Activated T-helper 9 cell treated with anti-CD3 and anti-CD28 coated beads, Interleukin-2, amount 50 U/mL, for 16 hours (primary cell): Measurements from ENCODE around the gene GPC5.

Experiments used
- DNase-seq: peaks from one replicate; pipeline ENCODE4 v3.0.0-alpha.2; 2020; ENCODE audit warnings: low read depth

GPC5 gene

DNA sequence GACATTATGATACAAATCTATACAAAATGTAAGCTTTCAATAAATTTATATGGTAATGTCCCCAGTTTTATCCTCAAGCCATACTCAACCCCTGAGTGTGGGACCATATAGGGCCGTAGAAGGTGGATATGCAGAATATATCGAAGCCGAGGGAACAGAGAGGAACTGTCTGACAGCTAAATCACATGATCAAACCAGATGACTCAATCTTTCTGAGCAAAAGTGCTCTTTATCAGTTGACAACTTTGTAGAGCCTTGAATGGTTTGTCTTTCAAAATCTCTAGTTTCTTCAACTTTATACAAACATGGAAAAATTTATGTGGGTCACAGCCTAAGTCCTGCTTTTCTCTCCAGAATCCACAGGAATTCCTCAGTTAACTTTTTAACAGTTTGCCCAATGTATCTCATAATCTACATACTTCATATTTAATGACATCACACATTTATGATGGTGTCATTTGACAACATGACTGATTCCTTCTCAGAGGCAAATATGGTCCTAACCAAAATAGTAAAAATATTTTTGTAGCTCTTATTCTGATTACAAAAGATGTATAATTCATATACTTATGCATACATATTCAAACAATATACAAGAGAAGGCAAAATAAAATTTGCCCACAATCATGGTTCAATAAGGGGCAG lies 1155.2 kb downstream of the GPC5 start:
- DNase-seq = no peak

DNA sequence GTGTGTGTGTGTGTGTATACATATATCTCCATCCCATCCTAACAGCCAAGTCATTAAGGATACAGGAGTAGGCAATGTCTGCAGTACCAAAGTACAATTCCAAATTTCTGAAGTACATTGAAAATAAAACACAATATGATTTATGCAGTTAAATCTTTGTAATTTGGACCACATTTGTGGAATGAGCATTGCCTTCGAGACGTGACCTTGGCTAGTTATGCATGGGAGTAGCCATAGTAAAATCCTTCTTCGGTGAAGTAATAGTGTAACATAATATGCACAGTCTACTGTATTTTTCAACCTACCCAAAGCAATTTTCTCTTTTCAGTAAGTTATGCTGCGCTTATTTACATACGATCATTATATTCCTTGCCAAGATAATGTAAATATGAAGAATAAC lies 1162.5 kb downstream of the GPC5 start:
- no peak for DNase-seq

DNA sequence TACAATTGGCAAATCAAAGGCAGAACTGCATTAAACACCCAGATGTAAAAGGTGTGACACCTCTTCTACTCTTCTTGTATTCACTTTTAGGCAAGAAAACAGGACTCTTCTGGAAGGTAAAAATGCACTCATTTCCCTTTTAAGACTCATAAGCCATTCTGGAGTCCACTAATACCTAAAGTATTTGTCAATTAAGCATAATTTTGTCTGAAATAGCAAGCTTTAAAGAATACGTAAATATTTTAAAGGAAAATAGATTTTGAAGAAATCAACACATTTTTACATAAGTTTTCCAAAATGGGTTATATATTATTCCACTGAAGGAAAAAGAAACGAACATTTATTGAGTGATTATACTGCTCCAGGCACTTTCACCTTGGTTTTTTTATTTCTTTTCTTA lies 1166.5 kb downstream of the GPC5 start:
- no peak for DNase-seq

DNA sequence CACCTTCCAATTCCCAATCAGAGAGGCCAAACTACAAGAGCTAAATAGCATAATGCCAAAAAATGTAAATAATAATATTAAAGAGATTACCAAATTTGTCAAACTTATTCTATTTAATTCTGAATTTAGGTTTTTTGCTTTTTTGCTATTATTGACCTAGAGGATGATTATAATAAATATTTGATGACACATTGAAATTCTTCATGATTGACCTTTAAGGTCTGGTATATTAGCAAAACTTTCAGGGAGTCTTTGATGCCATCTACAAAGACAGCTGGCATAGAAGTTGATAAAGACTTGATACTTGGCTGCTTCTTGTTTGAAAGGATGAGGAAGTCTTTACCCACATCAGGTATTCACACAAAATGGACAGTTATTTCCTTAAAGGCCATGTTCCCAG lies 1168.3 kb downstream of the GPC5 start:
- DNase-seq = no peak

DNA sequence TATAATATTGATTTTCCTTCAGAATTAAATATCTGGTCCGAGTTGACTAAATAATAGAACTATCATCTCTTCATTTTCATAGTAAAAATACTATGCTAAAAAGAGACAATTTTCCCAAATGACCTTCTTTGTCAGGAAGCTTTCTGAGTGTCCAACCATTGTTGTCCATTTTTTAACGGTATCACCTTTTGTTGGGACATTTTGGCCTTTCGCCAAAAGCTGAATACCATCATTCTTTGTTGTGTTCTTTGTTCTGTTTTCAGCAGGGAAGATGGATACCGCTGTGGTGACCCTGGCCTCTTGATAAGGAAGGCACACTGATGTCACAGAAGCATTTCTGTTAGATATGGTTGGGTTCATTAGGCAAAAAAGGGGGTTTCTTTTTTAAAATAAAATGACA lies 1173.8 kb downstream of the GPC5 start:
- no peak for DNase-seq

DNA sequence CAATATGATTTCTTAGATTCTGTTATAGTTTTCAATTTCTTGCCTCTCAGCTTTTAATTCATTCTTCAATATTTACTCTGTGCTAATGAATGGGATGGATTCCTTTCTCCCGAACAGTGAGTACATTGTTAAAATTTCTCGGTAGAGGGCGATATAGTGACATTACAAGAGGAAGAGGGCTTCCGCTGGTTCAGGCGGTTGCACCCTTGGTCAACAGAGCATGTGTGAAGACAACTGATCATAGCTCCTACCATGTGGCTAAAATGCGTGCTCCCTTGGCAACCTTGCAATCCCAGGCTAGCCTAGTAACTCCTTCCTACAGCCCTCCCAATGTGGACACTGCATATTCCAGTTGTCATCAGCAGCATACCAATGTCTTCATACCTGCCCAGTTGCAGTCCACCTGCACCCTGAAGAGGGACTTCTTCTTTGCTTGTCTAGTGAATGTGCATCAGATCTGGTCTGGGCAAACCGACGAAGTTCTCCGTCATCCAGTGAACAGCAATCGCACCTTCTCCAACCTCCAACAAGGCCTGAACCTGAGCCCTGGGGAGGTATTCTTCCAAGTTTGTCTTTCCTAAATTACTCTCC lies 1175.1 kb downstream of the GPC5 start:
- no peak for DNase-seq

DNA sequence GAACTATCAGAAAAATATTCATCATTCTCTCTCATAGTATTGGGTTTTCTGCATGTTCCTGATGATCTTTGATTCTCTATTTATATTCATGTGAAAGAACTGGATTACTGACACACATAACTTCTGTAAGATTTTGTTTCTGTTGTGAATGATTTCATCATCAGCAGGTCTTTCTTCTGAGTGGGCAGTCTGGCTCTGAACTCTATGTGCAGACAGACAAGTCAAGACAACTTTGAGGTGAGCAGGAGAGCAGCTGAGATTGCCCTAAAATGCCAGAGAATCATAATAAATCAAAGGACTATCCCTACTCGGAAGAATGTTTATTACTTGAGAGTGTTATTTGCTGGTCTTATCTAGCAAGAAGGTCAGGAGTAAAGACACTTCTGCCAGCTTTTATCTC lies 1176.1 kb downstream of the GPC5 start:
- DNase-seq = no peak

DNA sequence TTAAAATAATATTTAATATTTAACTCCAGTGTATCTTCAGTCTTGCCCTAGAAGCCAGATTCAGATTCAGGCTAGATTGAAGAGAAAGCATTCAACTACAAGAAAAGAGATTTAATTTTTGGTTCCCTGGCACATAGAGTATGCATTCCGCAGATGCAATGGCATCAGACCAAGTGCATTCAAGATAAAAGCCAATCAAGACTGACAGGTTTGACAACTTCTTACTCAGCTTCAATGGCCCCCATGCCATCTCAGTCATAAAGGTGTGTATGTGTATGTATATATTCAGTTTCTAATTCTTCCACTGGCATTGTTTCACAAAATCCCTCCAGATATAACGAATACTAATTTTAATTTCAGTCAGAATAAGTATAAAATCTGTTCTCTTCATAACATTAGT lies 1177.4 kb downstream of the GPC5 start:
- DNase-seq = no peak

DNA sequence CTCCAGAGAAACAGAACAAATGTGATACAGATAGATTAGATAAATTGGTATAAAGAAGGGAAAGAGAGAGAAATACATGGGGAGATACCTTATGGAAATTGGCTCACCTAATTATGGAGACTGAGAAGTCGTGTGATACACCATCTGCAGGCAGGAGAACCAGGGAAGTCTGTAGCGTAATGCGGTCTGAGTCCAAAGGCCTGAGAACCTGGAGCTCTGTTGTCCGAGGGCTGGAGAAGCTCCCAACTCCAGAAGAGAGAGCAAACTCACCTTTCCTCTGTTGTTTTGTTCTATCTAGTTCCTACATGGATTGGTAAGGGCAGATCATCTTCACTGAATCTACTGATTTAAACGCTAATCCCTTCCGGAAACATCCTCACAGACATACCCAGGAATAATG lies 1179.9 kb downstream of the GPC5 start:
- DNase-seq = no peak

DNA sequence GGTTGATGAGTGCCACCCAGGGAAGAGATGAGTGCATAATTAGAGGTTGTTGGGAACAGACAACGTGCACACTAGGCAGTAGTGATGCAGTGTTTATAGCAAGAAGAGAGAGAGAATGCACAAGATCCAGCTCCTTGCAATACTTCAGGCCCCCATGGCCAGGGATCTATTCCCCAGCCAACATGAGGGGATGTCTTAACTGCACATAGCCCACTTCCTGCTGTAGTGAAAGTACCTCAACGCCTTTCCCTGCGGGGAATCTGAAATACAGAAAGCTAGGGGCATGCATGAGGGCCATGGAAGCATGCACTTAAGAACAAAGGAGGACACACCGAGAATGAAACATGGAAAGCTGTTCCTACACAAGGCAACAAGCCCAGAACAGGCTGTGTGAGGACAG lies 1191.5 kb downstream of the GPC5 start:
- DNase-seq = no peak

DNA sequence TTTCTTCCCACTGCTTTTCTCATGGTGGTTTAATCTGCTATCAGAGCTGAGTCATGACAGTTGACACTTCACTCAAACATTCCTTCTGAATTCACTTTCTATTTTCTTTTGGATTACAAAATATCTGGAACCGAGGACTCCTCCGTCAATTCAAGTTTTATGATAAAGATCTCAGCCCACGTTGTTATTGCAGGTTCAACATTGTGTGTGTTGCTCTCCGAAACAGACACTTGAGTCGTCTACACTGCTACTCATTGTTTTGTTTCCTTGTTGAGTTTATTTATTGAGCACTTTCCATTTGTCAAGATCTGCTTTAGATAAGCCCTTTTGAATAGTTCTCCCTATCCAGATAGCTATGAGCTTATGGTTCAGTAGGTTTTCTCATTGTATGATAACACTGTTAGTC lies 1192.1 kb downstream of the GPC5 start:
- no peak for DNase-seq

DNA sequence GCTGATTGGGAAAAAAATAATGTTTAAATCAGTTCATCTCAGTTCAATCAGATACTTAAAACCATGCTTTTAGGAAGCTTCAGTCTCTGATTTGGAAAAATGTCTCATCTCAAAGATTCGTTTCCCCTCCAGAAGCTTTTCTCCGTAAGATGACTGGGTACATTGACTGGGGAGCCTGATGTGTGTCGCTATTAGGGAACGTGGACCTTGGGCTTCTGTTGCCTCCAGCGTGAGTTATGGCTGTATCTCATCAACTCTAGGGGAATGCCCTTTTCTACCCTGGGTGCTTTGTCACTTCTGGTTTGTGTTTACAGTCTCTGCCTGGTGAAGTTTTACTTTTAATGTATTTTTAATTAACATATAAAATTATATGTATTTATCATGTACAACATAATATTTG lies 1192.7 kb downstream of the GPC5 start:
- no peak for DNase-seq

DNA sequence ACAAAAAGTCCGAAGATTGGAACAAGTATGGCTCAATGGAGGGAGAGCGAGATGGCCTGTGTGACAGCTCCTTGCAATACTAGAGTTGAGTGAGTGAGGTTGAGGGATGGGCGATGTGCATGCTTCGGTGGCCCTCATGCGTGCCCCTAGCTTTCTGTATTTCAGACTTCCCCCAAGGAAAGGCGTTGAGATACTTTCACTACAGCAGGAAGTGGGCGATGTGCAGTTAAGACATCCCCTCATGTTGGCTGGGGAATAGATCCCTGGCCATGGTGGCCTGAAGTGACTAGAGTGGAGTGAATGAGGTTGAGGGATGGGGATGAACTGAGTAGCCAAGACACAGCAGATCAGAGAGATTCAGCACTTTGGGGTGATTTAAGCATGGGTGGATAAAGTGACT lies 1194.3 kb downstream of the GPC5 start:
- no peak for DNase-seq

DNA sequence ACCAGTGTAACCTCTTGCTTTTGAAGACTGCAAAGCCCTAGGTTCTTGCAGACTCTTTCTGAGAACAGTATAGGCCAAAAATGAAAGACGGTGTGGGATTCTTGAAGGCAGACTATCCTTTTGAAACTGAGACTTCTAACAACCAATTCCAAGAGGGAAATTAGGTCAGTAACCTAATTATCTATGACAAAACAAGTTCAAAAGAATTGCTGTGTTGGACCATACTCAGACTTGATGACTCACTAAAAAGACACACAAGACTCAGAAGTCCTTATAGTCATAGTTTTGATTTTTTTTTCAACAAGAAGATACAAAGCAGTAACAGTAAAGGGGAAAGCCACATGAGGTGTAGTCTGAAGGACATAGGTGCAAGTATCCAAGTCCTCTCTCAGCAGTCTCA lies 1204.1 kb downstream of the GPC5 start:
- DNase-seq = no peak

DNA sequence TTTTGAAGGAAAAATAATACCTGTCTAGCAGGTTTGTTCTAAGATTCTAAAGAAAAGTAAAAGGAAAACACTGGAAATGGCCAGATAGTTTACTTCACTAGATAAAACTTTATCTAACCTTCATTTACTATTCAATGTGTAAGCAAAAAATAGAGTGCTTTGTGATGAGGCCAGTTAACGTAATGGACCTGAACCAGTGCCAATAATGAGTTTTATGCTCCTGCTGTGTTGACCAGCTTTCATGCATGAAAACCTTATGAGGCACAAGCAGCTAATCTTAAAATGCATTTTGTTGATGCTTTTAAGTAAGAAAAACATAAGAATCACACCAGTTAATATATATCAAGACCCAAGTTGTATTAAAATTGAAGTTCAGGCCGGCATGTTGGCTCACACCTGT lies 1211.0 kb downstream of the GPC5 start:
- no peak for DNase-seq

DNA sequence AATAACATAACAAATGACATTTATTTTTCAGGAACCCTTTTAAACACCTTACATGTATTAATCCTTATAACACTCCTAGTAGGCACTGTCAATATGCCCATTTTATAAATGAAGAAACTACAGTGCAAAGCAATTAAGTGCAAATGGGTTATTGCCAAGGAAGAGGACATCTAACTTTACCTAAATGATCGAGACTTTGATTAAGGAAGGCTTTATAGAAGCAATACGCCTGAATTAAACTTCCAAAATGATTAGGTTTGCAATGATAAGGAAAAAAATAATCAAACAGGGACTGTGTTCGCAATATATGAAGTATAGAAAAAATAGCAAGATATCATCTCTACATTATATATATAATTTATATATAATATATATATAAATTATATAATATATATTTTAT lies 1214.5 kb downstream of the GPC5 start:
- DNase-seq = no peak

DNA sequence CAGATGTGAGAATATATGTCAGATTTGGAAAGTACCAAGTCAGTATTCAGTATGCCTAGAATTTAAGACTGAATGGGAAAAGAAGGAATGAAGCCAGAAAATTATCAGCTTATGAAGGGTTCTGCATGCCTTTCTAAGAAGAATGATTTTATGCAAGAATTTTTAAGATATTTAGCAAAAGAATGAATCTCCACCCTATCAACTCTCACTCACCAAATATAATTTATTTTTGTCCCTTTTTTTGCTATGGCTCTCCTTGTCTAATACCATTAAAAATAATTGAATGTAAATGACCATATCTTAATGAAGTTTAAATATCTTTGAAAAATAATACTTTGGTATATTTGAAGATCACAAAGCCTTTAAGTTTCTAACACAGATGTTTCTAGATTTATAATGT lies 1215.5 kb downstream of the GPC5 start:
- no peak for DNase-seq

DNA sequence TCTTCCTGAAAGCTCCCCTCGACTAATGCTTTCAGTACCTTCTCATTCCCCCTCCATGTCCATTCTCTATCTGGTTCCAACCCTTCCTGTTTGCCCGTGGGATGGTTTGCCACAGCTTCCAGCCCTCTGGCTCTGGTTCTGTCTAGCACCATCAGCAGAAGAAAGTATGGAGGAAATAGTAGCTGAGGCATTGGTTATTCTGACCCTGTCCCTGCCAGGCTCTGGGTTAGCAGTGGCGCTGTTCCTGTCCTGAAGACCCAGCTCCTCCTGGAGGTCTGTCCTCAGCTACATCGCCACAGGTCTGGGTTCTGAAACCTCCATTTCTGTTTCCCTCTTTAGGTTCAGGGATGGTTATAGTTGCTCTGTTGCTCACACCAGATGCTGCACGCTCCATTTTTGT lies 1223.6 kb downstream of the GPC5 start:
- DNase-seq = no peak

DNA sequence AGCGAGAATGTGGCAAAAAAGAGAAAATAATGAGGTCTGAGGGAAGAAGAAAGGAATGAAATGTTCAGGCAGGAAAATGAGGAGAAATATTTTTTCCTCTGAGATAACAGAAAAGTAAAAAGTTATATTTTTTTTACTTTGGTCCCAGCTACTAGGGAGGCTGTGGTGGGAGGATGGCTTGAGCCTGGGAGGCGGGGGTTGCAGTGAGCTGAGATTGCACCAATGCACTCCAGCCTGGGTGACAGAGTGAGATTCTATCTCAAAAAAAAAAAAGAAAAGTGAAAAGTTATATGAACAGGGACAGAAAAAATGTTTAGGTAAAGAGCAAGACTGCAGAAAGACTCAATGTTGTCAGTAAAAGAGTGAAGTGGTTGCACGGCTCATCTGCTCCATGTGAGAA lies 1224.5 kb downstream of the GPC5 start:
- DNase-seq = no peak

DNA sequence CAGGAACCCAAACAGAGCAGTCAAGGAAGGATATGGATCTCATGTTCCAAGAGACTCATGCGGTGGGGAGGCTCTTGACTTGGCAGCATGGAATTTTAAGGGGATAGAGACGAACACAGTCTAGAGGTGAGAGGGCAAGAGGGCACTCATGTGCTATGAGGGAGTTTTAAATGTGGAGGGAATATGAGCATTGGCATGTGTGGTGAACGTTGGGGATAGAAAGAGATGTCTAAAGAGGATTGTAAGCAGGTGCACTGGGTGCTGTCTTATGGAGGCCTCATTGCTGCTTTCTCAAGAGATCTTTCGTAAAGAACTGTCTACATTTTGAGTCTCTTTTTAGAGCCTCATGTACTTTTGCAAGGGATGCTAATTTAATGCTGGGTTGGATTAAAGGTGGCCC lies 1227.9 kb downstream of the GPC5 start:
- DNase-seq = no peak

DNA sequence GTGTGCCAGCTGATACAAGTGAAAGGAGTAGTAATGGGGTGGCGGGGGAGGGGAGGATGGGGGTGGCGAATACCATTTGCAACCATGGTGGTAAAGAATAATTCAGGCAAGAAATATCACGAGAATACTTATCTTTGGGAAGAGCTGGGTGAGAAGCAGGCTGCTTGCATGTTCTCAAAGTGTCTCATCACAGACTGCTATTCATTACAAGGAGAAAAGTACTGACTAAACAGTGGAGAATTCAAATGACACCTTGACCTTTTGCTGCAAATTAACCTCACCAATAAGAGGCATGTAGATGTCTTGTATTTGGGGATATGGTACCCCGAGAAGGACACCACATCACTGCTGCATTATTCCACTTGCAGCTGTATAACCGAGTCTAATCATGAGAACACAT lies 1242.5 kb downstream of the GPC5 start:
- no peak for DNase-seq

DNA sequence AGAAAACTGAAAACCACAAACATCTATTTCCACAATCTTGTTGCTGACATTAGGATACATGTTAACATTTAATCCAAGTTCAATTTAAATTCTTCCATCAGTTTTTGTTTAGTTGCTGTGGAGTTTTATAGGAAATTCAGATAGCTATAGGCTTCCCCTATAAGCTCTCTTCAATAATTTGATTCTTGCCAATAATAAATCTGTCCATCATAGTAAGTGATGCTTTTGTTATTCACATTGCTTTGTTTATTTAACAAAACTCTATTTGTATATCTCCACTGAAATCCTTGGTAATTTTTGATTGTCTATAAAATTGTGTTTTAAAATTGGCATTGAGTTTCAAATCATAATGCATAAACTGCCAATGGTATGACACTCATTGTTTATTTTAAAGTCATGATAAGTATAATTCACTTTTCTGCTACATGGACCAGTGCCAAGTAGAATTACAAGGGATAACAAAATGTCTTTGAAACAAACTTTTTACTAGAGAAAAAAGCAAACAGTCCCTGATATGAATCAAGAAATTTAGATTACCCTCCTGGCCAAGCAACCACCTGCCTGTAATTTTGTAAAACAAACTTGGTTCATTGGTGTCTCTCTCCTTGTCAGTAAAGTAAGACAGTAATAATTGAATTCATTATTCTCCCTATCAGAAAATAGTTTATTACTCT lies 1250.9 kb downstream of the GPC5 start:
- DNase-seq = no peak

DNA sequence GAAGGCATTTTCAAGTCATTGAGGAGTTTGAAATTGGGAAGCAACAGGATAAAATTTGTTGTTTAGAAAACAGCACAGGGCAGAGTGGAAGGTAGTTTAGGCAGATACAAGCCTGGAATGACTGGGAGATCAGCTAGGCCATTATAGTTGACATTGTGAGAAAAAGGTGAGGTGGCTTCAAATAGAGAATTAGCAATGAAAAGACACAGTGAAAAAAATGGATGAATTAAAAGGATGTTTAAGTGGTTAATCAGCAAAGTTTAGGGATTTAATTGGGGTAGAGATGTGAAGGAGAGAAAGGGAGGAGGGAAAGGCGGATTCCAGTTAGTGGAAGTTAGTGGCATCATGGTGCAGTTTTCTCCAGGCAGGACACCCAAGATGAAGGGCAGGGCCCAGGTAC lies 1257.7 kb downstream of the GPC5 start:
- DNase-seq = no peak

DNA sequence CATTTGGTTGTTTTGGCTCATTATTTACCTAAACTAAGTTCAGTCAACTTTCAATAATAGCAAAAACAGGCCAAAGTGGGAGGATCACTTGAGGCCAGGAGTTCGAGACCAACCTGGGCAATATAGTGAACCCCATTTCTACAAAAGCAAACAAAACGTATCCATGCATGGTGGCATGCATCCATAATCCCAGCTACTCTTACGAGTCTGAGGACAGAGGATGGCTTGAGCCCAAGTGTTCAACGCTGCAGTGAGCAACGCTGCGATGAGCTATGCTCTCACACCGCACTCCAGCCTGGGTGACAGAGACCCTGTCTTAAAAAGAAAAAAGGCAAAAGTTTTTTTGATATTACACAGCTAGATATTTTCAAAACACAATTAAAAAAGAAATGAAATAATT lies 1258.2 kb downstream of the GPC5 start:
- no peak for DNase-seq
